Measurements from ENCODE around the gene MYO5C. TPM values are rescaled to one million over a fixed set of nuclear protein-coding genes. Genes with fewer than 3 reads are reported as not detected.

Gene MYO5C
- total RNA-seq, 2 donors from 2014 or later: 3.0 to 18.4 TPM

DNA sequence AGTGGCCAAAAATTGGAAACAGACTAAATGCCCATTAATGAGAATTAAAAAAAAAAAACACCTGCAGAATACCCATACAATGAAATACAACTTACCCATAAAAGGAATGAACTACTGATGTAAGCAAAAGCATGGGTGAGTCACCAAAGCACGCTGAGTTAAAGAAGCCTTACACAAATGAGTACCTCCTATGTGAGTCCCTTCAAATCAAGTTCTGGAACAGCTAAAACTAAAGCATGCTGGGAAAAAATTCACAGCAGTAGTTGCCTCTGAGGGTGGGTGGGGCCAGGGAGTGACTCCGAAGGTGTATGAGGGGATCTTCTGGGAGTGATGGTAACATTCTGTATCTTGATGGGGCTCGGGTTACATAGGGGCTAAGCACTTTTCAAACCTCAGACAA lies 11.4 kb downstream of the MYO5C start:
- ATAC-seq (ENCODE audit: insufficient number of reproducible peaks, low FRiP score, low read depth): no peak
- TF ChIP-seq, protein P1, sequence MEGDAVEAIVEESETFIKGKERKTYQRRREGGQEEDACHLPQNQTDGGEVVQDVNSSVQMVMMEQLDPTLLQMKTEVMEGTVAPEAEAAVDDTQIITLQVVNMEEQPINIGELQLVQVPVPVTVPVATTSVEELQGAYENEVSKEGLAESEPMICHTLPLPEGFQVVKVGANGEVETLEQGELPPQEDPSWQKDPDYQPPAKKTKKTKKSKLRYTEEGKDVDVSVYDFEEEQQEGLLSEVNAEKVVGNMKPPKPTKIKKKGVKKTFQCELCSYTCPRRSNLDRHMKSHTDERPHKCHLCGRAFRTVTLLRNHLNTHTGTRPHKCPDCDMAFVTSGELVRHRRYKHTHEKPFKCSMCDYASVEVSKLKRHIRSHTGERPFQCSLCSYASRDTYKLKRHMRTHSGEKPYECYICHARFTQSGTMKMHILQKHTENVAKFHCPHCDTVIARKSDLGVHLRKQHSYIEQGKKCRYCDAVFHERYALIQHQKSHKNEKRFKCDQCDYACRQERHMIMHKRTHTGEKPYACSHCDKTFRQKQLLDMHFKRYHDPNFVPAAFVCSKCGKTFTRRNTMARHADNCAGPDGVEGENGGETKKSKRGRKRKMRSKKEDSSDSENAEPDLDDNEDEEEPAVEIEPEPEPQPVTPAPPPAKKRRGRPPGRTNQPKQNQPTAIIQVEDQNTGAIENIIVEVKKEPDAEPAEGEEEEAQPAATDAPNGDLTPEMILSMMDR (IDR thresholded peaks at IDR 0.05): no peak
- no peaks in the 10 kb centered on the region for H3K27me3 ChIP-seq (replicated peaks; ENCODE audit: insufficient read depth)
- no peak overlapping the region for H3K27ac ChIP-seq
- H3K4me3 ChIP-seq: no peak overlapping the region
- H3K36me3 ChIP-seq: no peaks in the 10 kb centered on the region
- H3K4me1 ChIP-seq (ENCODE audit: control insufficient read depth in 1 of 2, low read depth in 2 of 2): no peaks in the 10 kb centered on the region
- DNase-seq (ENCODE audit: low spot score): no peak
- no peaks in the 10 kb centered on the region for H3K9me3 ChIP-seq

DNA sequence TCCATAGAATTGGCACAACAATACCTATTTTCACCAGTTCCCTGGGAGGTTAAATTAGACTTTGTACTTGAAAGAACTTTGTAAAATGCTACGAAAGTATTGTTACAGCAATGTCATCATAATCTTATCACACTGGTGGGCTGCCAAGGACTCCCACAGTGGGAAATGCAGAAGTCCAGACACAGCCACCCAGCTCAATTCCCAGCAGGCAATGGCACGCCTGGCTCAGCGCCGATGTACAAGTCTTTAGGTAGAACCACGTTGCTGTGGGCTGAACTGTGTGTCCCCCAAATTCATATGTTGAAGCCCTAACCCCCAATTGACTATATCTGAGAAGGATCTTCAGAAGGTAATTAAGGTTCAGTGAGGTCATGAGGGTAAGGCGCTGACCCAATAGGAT lies 12.3 kb downstream of the MYO5C start:
- DNase-seq (ENCODE audit: low spot score): no peak
- TF ChIP-seq, protein P1 (IDR thresholded peaks at IDR 0.05): no peak
- no peaks in the 10 kb centered on the region for H3K27me3 ChIP-seq (replicated peaks; ENCODE audit: insufficient read depth)
- H3K27ac ChIP-seq: no peak overlapping the region
- no peak for ATAC-seq (ENCODE audit: insufficient number of reproducible peaks, low FRiP score, low read depth)
- H3K9me3 ChIP-seq: no peaks in the 10 kb centered on the region
- H3K4me1 ChIP-seq (ENCODE audit: control insufficient read depth in 1 of 2, low read depth in 2 of 2): no peaks in the 10 kb centered on the region
- H3K36me3 ChIP-seq: no peaks in the 10 kb centered on the region
- H3K4me3 ChIP-seq: no peak overlapping the region

DNA sequence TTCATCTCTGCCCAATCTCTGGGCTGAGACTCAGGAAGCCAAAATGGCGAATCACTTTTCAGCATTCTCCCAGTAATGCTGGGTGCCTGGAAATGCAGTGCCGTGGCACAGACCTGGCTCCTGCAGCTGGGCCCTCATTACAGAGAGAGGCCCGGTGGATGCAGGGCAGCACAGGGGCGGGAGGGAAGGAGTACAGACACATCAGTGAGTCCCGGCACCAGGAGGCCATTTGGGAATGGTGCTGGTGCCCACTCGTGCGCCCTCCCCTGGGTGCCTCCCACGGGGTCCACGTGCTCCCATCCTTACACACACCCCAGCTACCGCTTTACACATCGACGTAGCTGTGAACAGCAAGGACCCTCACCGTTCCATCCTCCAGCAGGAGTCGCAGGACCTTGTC lies 13.2 kb downstream of the MYO5C start:
- Histone ChIP-seq H3K27me3 (replicated peaks; ENCODE audit: insufficient read depth) (no peaks in the 10 kb centered on the region), H3K36me3 (no peaks in the 10 kb centered on the region), H3K4me1 (ENCODE audit: control insufficient read depth in 1 of 2, low read depth in 2 of 2) (no peaks in the 10 kb centered on the region), H3K27ac (no peak overlapping the region), H3K9me3 (no peaks in the 10 kb centered on the region), H3K4me3 (no peak overlapping the region)
- DNase-seq (ENCODE audit: low spot score): no peak
- TF ChIP-seq, protein P1 (IDR thresholded peaks at IDR 0.05): no peak
- ATAC-seq (ENCODE audit: insufficient number of reproducible peaks, low FRiP score, low read depth): no peak

DNA sequence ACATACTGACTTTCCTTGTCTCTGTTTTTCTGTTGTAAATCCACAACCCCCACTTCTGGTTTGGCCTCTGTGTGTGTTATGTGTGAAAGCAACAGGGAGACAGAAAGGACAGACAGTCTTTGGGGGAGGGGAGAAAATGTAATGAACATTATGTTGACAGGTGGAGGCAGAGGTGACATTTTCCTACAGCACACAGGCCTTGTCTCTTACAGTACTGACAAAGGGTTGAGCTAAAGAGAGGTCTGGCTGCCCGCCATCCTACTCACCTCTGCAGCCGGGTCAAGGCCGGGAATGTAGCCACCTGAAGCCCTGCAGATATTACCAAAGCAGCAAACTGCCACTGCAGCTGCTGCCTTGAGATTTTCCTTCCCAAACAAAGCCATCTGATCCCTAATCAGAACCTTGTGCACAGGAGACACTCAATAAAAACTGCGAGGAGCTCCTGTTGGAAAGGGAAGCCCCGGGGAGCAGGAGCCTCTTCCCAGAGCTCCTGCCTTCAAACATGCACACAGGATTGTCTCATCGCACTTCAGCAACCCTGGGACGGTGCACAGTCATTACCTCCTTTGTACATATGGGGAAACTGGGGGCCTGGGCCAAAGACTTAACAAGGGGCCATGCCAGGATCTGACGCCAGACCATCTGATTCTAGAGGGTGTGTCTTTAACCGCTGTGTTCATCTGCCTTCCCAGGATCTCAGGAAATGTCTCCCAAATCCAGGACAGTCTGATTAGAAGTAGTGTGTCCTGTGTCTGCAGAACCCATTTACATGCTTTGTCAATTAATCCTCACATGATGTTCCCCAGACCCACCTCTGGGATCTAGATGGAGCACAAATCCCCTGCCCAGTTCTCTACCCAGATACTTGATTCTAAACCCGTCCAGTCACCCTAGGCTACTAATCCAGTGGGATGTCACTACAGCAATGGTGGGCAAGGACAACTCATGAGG lies 14.2 kb downstream of the MYO5C start:
- DNase-seq (ENCODE audit: low spot score) (no peak), ATAC-seq (ENCODE audit: insufficient number of reproducible peaks, low FRiP score, low read depth) (no peak)
- Histone ChIP-seq H3K27ac (no peak overlapping the region), H3K4me1 (ENCODE audit: control insufficient read depth in 1 of 2, low read depth in 2 of 2) (no peaks in the 10 kb centered on the region), H3K4me3 (no peak overlapping the region), H3K9me3 (no peaks in the 10 kb centered on the region), H3K27me3 (replicated peaks; ENCODE audit: insufficient read depth) (no peaks in the 10 kb centered on the region), H3K36me3 (no peaks in the 10 kb centered on the region)
- TF ChIP-seq, protein P1 (IDR thresholded peaks at IDR 0.05): no peak

DNA sequence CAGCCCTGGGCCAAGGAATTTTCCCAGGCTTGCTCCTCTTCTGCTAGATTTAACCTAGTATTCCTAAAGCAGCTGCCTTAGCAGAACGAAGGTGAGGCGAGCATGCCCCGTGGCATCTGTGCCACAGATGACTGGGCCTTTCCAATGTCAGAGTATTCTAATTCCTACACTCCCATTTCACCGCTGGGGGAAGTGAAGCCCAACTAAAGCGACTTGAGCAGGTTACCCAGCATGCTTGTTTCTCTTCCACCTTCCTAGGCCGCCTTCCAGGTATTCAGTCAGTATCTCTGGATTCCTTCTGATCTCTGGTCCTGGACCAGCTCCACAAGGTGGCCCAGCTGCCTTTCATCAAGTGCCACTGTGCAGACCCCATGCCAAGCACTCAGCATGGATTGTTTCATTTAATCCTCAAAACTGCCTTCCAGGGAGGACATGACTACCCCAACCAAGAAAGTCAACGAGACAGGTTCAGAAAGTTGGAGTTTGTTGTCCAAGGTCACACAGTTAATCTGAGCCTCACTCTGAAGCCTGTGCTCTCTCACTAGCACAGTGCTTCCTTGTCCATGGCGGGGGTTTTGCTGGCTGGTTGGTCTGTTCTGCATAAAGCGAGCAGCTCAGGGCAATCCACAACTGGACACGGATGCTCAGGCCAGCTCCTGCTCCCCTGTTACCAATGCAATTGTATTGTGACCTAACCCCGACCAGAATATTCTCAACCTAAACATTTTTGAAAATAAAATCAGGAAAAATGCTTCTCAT lies 15.1 kb downstream of the MYO5C start:
- ATAC-seq (ENCODE audit: insufficient number of reproducible peaks, low FRiP score, low read depth) (no peak), DNase-seq (ENCODE audit: low spot score) (no peak)
- TF ChIP-seq, protein P1 (IDR thresholded peaks at IDR 0.05): no peak
- H3K36me3 ChIP-seq: no peaks in the 10 kb centered on the region
- no peak overlapping the region for H3K4me3 ChIP-seq
- no peaks in the 10 kb centered on the region for H3K9me3 ChIP-seq
- no peaks in the 10 kb centered on the region for H3K27me3 ChIP-seq (replicated peaks; ENCODE audit: insufficient read depth)
- no peaks in the 10 kb centered on the region for H3K4me1 ChIP-seq (ENCODE audit: control insufficient read depth in 1 of 2, low read depth in 2 of 2)
- no peak overlapping the region for H3K27ac ChIP-seq

All from thoracic aorta (tissue), 2 donors.